K562 (cell line): ENCODE results near the gene KRT76. TPM values are rescaled to one million over a fixed set of nuclear protein-coding genes. Genes with fewer than 3 reads are reported as not detected.

Source experiments
- ATAC-seq: fragments of 200-7000 bp; cut with Tn5 transposase; 3 replicates; pipeline ENCODE4 v1.9.1; 2020; ENCODE audit warnings: moderate library complexity
- BruUV-seq: library from RNA; stranded (reverse); fragments of 400-500 nt; replicated peaks from 2 replicates; lab custom pipeline; 2021; lab: Mats Ljungman, UMichigan
- CTCF ChIA-PET: fragments of 300-600 bp; formaldehyde crosslinking; extraction: SDS; loops from one replicate; lab custom pipeline; 2021; ENCODE audit warnings: low intra/inter-chr PET ratio; lab: Yijun Ruan, JAX
- POLR2A ChIA-PET: fragments of 300-600, 350-650 bp; sonication (Branson Sonifier 250); formaldehyde crosslinking; extraction: SDS; loops from one replicate; lab custom pipeline; 2021; ENCODE audit warnings: antibody characterized with exemption, inconsistent platforms; lab: Yijun Ruan, JAX
- DNase-seq, 4 experiments: peaks; one replicate each; pipeline versions ENCODE4 v3.0.0 to v3.0.0-alpha.2; 2011 to 2018; ENCODE audit warnings: low spot score in 3 of 4, mixed read lengths in 3 of 4; ENCODE audit errors: extremely low read depth in 1 of 4
- FAIRE-seq: peaks from 2 replicates; lab custom pipeline; 2011; peaks lifted over from hg19 to GRCh38; lab: Jason Lieb, UNC
- H2AFZ ChIP-seq: 2 replicates; pipeline ENCODE4 v1.6.0; 2011; ENCODE audit warnings: low read depth, low read length, control low read depth, inconsistent platforms
- H3K27ac ChIP-seq: fragments of 200-600 bp; 3 replicates; pipeline ENCODE4 v1.8.0; 2011; ENCODE audit warnings: low read depth, mild to moderate bottlenecking, control low read depth, inconsistent platforms, low read length, moderate library complexity, mixed read lengths; ENCODE audit errors: extremely low read depth
- H3K27me3 ChIP-seq, 2 experiments: fragments of 300-600 bp in 1 of 2; 2 replicates in 1 of 2; 3 replicates in 1 of 2; pipeline versions ENCODE4 v1.6.0 to v1.8.0; 2011; ENCODE audit warnings: inconsistent platforms in 2 of 2, low read length in 2 of 2, mild to moderate bottlenecking in 1 of 2, mixed read lengths in 1 of 2, moderate library complexity in 1 of 2; ENCODE audit not compliant: control insufficient read depth in 2 of 2, insufficient read depth in 2 of 2
- H3K36me3 ChIP-seq: fragments of 300-600 bp; 3 replicates; pipeline ENCODE4 v1.8.0; 2011; ENCODE audit warnings: mild to moderate bottlenecking, low read length, inconsistent platforms; ENCODE audit not compliant: control insufficient read depth, insufficient read depth
- H3K4me1 ChIP-seq, 2 experiments: fragments of 200-600 bp in 1 of 2; replicated peaks in 1 of 2; 2 replicates in 1 of 2; 3 replicates in 1 of 2; pipeline versions ENCODE4 v1.5.1 to v1.8.0; 2011; ENCODE audit warnings: inconsistent platforms in 2 of 2, low read length in 2 of 2, mild to moderate bottlenecking in 1 of 2, mixed read lengths in 1 of 2, moderate library complexity in 1 of 2; ENCODE audit not compliant: control insufficient read depth in 2 of 2, insufficient read depth in 2 of 2
- H3K4me2 ChIP-seq: 2 replicates; pipeline ENCODE4 v1.6.1; 2011; ENCODE audit warnings: low read length, control low read depth, inconsistent platforms, mixed read lengths; ENCODE audit not compliant: insufficient read depth
- H3K4me3 ChIP-seq: fragments of 200-600 bp; sonication (generic), shearing (Covaris generic); 2 replicates; pipeline ENCODE4 v1.5.1; 2016; ENCODE audit warnings: control low read depth, inconsistent platforms
- H3K79me2 ChIP-seq: fragments of 200-600 bp; 3 replicates; pipeline ENCODE4 v1.8.0; 2011; ENCODE audit warnings: low read length, inconsistent platforms; ENCODE audit not compliant: control insufficient read depth, insufficient read depth
- H3K9ac ChIP-seq, 2 experiments: 2 replicates each; pipeline versions ENCODE4 v1.6.0 to v1.6.1; 2011; ENCODE audit warnings: low read depth in 2 of 2, low read length in 2 of 2, control low read depth in 1 of 2, inconsistent platforms in 1 of 2, mild to moderate bottlenecking in 1 of 2, mixed read lengths in 1 of 2; ENCODE audit not compliant: insufficient read depth in 1 of 2
- H3K9me1 ChIP-seq: one replicate; pipeline ENCODE4 v1.6.0; 2011; ENCODE audit warnings: inconsistent platforms, mild to moderate bottlenecking, low read length, moderate library complexity; ENCODE audit not compliant: control insufficient read depth, insufficient read depth
- H3K9me3 ChIP-seq: replicated peaks from 2 replicates; pipeline ENCODE4 v1.5.1; 2011; ENCODE audit warnings: low read depth, low read length, inconsistent platforms; ENCODE audit not compliant: control insufficient read depth, insufficient read depth
- H4K20me1 ChIP-seq: replicated peaks from 2 replicates; pipeline ENCODE4 v1.6.1; 2011; ENCODE audit warnings: low read length, inconsistent platforms, mixed read lengths; ENCODE audit not compliant: control insufficient read depth, insufficient read depth
- CBX2 ChIP-seq: fragments of 200-600 bp; sonication (generic); IDR thresholded peaks from one replicate; pipeline ENCODE4 v1.6.1; 2012; ENCODE audit warnings: mild to moderate bottlenecking, low read length, inconsistent platforms; ENCODE audit not compliant: insufficient read depth, poor library complexity, severe bottlenecking
- CEBPZ ChIP-seq: fragments of 150-350 bp; IDR thresholded peaks from 2 replicates; pipeline ENCODE4 v1.6.1; 2014; ENCODE audit warnings: low read depth, mild to moderate bottlenecking, low read length, borderline replicate concordance
- ELF2 ChIP-seq: fragments of 250-450 bp; sonication (Bioruptor Pico); IDR thresholded peaks from 2 replicates; pipeline ENCODE4 v1.5.0; 2021; ENCODE audit warnings: mild to moderate bottlenecking
- FOS ChIP-seq: IDR thresholded peaks from 3 replicates; pipeline ENCODE4 v1.6.1; 2011; ENCODE audit not compliant: insufficient read length; ENCODE audit errors: extremely low read depth
- FOXA3 ChIP-seq, 2 experiments: fragments of 450-650 bp in 1 of 2; sonication (generic) in 1 of 2; formaldehyde crosslinking; IDR thresholded peaks in 1 of 2; conservative IDR thresholded peaks in 1 of 2; 2 replicates each; pipeline versions ENCODE4 v1.4.0 to v1.8.0; 2020 to 2022; ENCODE audit warnings: mild to moderate bottlenecking in 2 of 2, missing genetic modification reagents in 1 of 2
- FOXK1 ChIP-seq: sonication (generic); formaldehyde crosslinking; IDR thresholded peaks from 2 replicates; pipeline ENCODE4 v1.8.0; 2022; ENCODE audit warnings: missing genetic modification reagents, mild to moderate bottlenecking, borderline replicate concordance
- HOMEZ ChIP-seq: fragments of 250-450 bp; sonication (Bioruptor Pico); IDR thresholded peaks from 2 replicates; pipeline ENCODE4 v1.4.0; 2020; ENCODE audit warnings: mild to moderate bottlenecking, moderate library complexity
- KLF13 ChIP-seq: fragments of 450-650 bp; IDR thresholded peaks from 2 replicates; pipeline ENCODE4 v1.6.1; 2016; ENCODE audit warnings: missing genetic modification characterization, low read depth, mild to moderate bottlenecking, missing compliant biosample characterization, moderate library complexity, borderline replicate concordance
- MTF1 ChIP-seq: fragments of 250-450 bp; sonication (Bioruptor Pico); IDR thresholded peaks from 2 replicates; pipeline ENCODE4 v1.9.0; 2021; ENCODE audit warnings: moderate library complexity, mild to moderate bottlenecking, inconsistent platforms, borderline replicate concordance
- PCBP2 ChIP-seq: fragments of 200-400 bp; formaldehyde crosslinking; IDR thresholded peaks from 2 replicates; pipeline ENCODE4 v1.6.1; 2018; ENCODE audit warnings: low read length, low read depth, mild to moderate bottlenecking, moderate library complexity; ENCODE audit not compliant: poor library complexity, severe bottlenecking
- POLR2A ChIP-seq: fragments of 450-650 bp; conservative IDR thresholded peaks from 2 replicates; pipeline ENCODE4 v1.6.1; 2016
- RBM25 ChIP-seq: fragments of 200-400 bp; formaldehyde crosslinking; IDR thresholded peaks from 2 replicates; pipeline ENCODE4 v1.6.1; 2018; ENCODE audit warnings: low read length, low read depth, moderate library complexity; ENCODE audit not compliant: severe bottlenecking
- SREBF2 ChIP-seq: sonication (generic); formaldehyde crosslinking; IDR thresholded peaks from 2 replicates; pipeline ENCODE4 v1.4.0; 2020; ENCODE audit warnings: mild to moderate bottlenecking, missing genetic modification reagents
- ZEB2 ChIP-seq: fragments of 450-650 bp; IDR thresholded peaks from 2 replicates; pipeline ENCODE4 v1.6.1; 2016
- ZNF133 ChIP-seq: fragments of 250-450 bp; sonication (Bioruptor Pico); IDR thresholded peaks from 2 replicates; pipeline ENCODE4 v1.4.0; 2020; ENCODE audit warnings: mild to moderate bottlenecking
- ZNF146 ChIP-seq: IDR thresholded peaks from one replicate; pipeline ENCODE4 v1.6.1; 2018; ENCODE audit warnings: missing compliant biosample characterization; ENCODE audit not compliant: unreplicated experiment
- ZNF398 ChIP-seq: fragments of 250-450 bp; sonication (Bioruptor Pico); IDR thresholded peaks from 2 replicates; pipeline ENCODE4 v1.8.0; 2021; ENCODE audit warnings: moderate library complexity, mild to moderate bottlenecking, inconsistent platforms
- WGBS: fragments of 100-300 bp; shearing (Covaris generic); methylation state at CpG from one replicate; pipeline ENCODE4 v1.1.6; 2016; ENCODE audit warnings: low coverage, mixed read lengths; ENCODE audit not compliant: insufficient coverage; ENCODE audit errors: missing lambda C conversion rate; 5-methylcytosine and 5-hydroxymethylcytosine counted together
- in situ Hi-C: fragments of 300-500 bp; cut with MboI; formaldehyde crosslinking; loops from 4 replicates; pipeline ENCODE4 v1.15.0; 2018; ENCODE audit warnings: inconsistent platforms, mixed read lengths
- intact Hi-C: fragments of 100-400 bp; cut with micrococcal nuclease; formaldehyde crosslinking; loops from 2 replicates; pipeline ENCODE4 v1.14.2; 2022
- polyA plus RNA-seq, 8 experiments: library from polyadenylated mRNA; depleted of rRNA in 4 of 8; stranded (reverse) in 5 of 8; unstranded in 3 of 8; fragments of >200 nt; fragmentation: Nextera tagmentation in 2 of 8; fragmentation: Illumina TruSeq in 1 of 8; extraction: Ambion mirVana in 2 of 8; extraction: Trizol in 1 of 8; gene quantifications; 2 replicates each; pipeline versions ENCODE4 v1.2.1 to v1.2.3, GENCODE V29; 2011 to 2014; ENCODE audit warnings: inconsistent platforms in 1 of 8, missing spikeins in 1 of 8
- total RNA-seq, 7 experiments: library from RNA; depleted of rRNA in 6 of 7; stranded (reverse); fragments of >200 nt in 6 of 7; fragmentation: Illumina TruSeq in 2 of 7; extraction: Trizol in 2 of 7; gene quantifications; 2 replicates each; pipeline versions ENCODE4 v1.2.1 to v1.2.3, GENCODE V29; 2011 to 2021; ENCODE audit warnings: low replicate concordance in 1 of 7

The KRT76 gene
- total and polyA plus RNA-seq, 9 of the 15 experiments (the other 6 are each of a cell fraction or from before 2014, with no cell fraction given), result not detected

DNA sequence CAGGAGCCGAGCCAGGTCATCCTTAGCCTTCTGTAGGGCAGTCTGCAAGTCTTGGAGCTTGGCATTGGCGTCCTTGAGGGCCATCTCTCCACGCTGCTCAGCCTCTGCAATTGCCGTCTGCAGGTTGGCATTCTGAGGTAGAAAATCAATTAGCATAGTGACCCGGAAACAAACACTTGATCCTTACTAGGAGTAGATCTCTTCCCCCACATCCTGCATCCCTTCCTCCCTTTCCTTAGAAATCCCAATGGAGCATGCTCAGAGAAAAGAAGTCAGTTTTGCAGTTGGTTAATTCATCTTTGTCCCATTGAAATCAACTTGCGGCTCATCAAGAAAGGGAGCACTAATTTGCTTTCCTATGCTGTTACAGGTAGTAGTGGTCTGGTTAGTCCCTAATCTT, 6.1 kb downstream of the KRT76 start:
- Histone ChIP-seq H3K79me2 (no peaks in the 10 kb centered on the region), H4K20me1 (no peaks in the 10 kb centered on the region; the same call in none of the 2 replicates), H3K9me3 (no peaks in the 10 kb centered on the region), H3K36me3 (no peaks in the 10 kb centered on the region), H3K4me2 (no peak overlapping the region), H3K27me3 (peaks cover 22 to 61% of the 10 kb centered on the region in 2 experiments), H3K27ac (no peak overlapping the region), H3K9ac (no peak overlapping the region), H3K4me3 (no peak overlapping the region), H3K4me1 (no peaks in the 10 kb centered on the region), H2AFZ (no peak overlapping the region), H3K9me1 (no peaks in the 10 kb centered on the region)
- 1% methylated on average over 6 of the region's 6 CpGs for WGBS
- TF ChIP-seq ZEB2 (no peak), ZNF133 (CRISPR knock-in tag) (no peak), FOXA3 (CRISPR knock-in tag; conservative IDR thresholded peaks at IDR 0.05 in 1 of 2, IDR thresholded peaks at IDR 0.05 in 1 of 2) (no peak), ELF2 (CRISPR knock-in tag) (no peak), PCBP2 (no peak), MTF1 (no peak), CBX2 (no peak), HOMEZ (CRISPR knock-in tag) (no peak), FOXK1 (CRISPR knock-in tag) (no peak), FOS (no peak), KLF13 (tag) (no peak), ZNF146 (CRISPR knock-in tag) (no peak), CEBPZ (no peak), SREBF2 (CRISPR knock-in tag) (no peak), RBM25 (no peak), ZNF398 (CRISPR knock-in tag) (no peak), POLR2A (no peak)
- ChIA-PET POLR2A (no interaction called here), CTCF (no interaction called here)
- ATAC-seq (no peak), FAIRE-seq (no peak), DNase-seq (no peak)
- in situ Hi-C loops (no loop called here), intact Hi-C loops (no loop called here)
- no TSS peak for BruUV-seq
